GM12891 (cell line): ENCODE data around the gene CFAP46.

Experiments used
- DNase-seq: peaks from one replicate; pipeline ENCODE4 v3.0.0; 2011; ENCODE audit warnings: low spot score; ENCODE audit not compliant: insufficient read length
- FAIRE-seq: peaks from 2 replicates; lab custom pipeline; 2011; peaks lifted over from hg19 to GRCh38; lab: Jason Lieb, UNC
- PAX5 ChIP-seq: IDR thresholded peaks from 2 replicates; pipeline ENCODE4 v1.6.1; 2011; ENCODE audit warnings: low read length, moderate library complexity, mild to moderate bottlenecking; ENCODE audit not compliant: insufficient read depth, severe bottlenecking
- POLR2A ChIP-seq: IDR thresholded peaks from 2 replicates; pipeline ENCODE4 v1.6.1; 2011; ENCODE audit warnings: low read depth, low read length, control low read depth
- POLR2AphosphoS5 ChIP-seq: IDR thresholded peaks from 2 replicates; pipeline ENCODE4 v1.6.1; 2011; ENCODE audit warnings: low read depth, low read length, control low read depth
- POU2F2 ChIP-seq: IDR thresholded peaks from 2 replicates; pipeline ENCODE4 v1.6.1; 2011; ENCODE audit warnings: low read depth, mild to moderate bottlenecking, control low read depth, low read length, moderate library complexity
- SPI1 ChIP-seq: IDR thresholded peaks from 2 replicates; pipeline ENCODE4 v1.6.1; 2011; ENCODE audit warnings: low read depth, low read length, control low read depth
- TAF1 ChIP-seq: IDR thresholded peaks from 2 replicates; pipeline ENCODE4 v1.6.1; 2011; ENCODE audit warnings: low read depth, low read length, control low read depth

Gene CFAP46

DNA sequence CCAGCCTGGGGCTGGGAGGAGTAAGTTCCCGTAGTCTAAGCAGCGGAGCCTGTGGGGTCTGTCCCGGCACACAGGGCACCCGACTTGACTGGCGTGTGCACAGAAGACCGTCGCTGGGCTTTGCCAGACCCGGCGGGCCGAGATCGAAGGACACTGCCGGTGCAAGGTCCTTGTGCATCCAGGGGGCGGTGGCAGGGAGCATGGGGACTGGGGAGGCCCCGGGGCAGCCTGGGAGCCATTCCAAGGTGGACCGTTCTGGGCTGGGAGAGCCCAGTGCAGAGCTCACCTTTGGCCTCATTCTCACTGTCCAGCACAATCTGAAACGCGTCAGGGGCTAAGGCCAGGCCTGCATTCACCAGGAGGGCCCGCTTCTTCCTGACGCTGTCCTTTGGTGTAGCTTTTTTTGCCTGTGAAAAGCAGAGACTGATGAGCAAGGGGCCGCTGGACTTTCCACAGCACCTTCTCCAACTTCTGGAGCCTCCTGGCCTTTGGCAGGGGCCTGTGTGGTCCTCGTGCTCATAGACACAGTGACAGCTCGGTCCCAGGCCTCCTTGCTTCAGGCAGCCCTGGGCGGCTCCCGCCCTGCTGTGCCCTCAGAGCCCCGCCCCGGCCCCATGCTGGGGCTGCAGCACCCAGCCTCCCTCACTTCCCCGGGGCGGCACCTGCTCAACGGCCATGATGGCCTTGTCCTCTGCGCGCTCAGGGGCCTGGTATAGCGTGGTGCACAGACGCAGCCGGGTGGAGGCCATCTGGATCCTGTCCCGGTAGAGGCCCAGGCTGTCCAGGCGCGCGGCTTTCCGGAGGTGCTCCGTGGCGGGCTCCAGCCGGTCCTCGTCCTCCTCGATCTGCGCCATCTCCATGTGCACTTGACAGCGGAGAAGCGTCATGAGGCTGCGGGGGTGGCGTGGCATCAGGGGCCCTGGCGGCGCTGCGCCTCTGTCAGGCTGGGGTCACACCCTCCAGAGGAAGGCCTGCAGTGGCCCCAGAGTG, 20.3 kb downstream of the CFAP46 start:
- DNase-seq: no peak
- TF ChIP-seq TAF1 (no peak), POLR2AphosphoS5 (no peak), PAX5 (no peak), POLR2A (no peak), SPI1 (no peak), POU2F2 (no peak)
- FAIRE-seq: no peak

DNA sequence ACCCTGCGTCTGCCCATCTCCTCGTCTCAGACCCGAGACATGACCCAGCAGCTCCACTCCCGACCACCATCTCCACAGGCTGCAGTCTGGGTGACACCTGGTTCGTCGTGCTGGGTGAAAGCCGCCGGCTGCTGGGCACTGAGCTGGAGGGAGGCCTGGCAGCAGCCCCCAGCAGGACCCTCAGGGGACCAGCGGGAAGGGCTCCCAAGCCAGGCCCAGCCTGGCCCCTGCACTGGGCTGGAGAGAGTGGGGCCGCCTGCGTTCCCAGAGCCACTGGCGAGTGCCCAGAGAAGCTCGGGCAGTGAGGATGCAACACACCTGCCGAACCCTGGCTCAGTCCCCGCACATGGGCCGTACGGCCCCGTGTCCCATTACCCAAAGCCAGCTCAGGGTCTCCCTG, 21.3 kb downstream of the CFAP46 start:
- no peak for TF ChIP-seq SPI1
- no peak for TF ChIP-seq POU2F2
- no peak for TF ChIP-seq POLR2A
- TF ChIP-seq TAF1: no peak
- no peak for TF ChIP-seq POLR2AphosphoS5
- TF ChIP-seq PAX5: no peak
- no peak for DNase-seq
- FAIRE-seq: no peak

DNA sequence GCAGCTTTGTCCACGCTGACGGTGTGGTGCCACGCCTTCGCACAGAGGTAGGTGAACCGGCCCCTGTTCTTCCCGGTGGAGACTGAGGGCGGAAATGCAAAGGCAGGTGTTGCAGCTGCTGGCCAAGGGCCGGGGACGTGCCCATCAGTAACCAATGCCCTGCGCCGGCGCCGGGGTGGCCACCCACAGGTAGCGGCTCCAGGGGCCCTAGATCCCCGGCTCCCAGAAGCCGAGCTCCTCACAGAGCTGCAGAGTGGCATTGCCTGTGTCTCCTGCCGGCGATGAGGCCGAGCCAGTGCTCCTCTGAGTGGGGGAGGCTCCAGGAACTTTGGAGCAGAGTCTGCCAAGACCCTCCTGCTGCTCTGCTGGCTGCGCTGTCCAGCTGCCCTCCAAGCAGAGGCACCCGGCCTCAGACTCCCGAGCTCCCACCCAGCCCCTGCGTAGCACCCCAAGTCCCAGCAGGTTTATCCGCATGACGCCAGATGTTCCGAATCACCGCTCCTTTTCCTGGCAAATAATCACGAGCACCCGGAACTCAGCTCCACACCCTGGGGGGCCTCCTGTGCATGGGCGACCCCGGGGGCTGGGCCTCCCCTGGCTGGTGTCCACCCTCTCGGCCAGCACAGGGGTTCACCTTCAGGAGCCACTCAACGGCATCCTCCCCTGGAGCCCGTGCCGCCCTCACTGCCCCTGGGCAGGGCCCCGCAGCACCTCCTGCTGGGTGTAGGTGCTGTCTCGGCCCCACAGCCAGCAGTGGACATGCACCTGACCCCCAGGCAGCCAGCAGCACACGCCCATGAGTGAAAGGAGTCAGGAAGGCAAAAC, 22.1 kb downstream of the CFAP46 start:
- DNase-seq: no peak
- no peak for TF ChIP-seq POLR2AphosphoS5
- TF ChIP-seq TAF1: no peak
- TF ChIP-seq POU2F2: no peak
- no peak for TF ChIP-seq SPI1
- TF ChIP-seq PAX5: no peak
- TF ChIP-seq POLR2A: no peak
- no peak for FAIRE-seq

DNA sequence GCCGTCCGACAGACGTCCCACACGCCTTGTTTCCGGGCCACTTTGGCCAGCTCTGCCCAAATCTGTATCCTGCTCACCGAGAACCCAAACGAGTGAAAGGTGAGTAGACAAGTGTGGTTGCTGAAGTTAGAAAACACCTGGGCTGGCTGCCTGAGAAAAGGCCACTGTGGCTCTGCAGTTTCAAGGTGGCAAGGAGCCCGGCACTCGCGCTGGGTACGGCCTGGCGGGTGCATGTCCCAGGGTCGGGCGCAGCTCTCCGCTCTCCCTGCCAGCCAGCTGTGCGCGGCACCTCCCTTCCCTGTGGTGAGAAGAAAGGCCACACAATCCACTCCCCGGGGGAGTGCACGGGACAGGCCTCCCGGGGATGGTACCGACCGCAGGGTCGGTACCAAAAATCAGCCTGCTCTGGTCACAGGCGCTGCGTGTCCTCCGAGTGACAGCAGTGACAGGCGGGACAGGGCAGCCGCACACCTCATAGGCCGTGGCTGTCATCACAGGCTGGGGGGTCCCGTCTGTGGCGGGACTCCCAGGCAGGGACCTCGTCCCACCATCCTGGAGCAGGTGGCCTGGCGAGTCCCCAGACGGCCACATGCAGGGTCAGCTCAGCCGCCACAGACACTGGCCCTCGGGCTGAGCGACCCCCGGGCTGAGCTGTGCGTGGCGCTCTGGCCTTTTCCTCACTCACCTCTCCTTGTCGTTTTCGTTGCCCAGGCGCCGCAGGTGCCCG, 22.8 kb downstream of the CFAP46 start:
- FAIRE-seq (no peak), DNase-seq (no peak)
- TF ChIP-seq POU2F2 (no peak), PAX5 (no peak), POLR2AphosphoS5 (no peak), TAF1 (no peak), POLR2A (no peak), SPI1 (no peak)

DNA sequence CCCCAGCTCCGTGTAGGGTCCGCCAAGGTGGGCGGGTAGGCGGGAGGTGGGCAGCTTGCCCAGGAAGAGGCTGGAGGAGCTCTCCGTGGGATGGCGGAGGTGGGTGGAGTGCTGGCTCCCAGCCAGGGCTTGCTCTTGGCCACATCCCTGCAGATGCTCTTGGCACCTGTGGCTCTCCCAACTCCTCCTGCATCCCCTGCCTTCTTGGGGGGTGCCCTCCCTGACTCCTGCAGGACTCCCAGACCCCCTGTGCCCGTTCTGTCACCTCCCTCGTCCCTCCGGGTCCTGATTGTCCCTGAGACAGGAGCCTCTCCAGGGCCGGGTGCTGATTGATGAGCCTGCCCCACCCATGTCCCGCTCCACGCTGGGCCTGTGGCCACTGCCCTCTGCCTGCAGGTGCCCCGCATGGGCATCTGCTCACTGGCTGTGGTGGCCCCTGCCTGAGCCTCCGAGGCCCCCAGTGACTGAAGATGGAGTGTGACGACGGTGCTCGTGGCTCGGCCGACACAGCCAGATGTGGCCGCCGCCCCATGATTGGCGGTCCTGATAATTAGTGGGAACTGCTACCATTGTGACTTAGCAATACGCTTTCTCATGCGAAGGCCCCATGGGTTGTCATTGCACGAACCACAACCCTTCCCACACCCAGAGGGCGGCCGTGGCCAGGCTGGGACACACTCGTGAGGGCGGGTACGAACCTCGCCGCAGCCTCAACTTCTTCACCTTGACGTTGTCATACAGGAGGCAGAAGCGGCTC, 23.6 kb downstream of the CFAP46 start:
- TF ChIP-seq SPI1: no peak
- TF ChIP-seq POLR2AphosphoS5: no peak
- TF ChIP-seq TAF1: no peak
- no peak for TF ChIP-seq PAX5
- TF ChIP-seq POU2F2: no peak
- no peak for TF ChIP-seq POLR2A
- DNase-seq (no peak), FAIRE-seq (no peak)

DNA sequence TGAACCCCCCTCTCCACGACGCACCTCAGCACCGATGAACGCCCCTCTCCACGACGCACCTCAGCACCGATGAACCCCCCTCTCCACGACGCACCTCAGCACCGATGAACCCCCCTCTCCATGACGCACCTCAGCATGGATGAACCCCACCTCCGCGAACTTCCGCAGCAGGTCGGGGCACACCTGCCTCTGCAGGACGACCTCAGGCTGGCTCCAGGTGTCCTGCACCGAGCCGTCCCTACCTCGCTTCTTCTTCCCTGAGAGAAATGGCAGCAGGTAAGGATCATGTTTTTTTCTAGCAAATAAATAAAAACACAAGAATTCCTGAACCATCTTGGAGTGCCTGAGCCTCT, 24.1 kb downstream of the CFAP46 start:
- no peak for FAIRE-seq
- no peak for TF ChIP-seq TAF1
- TF ChIP-seq SPI1: no peak
- no peak for TF ChIP-seq POLR2A
- TF ChIP-seq POLR2AphosphoS5: no peak
- no peak for TF ChIP-seq POU2F2
- no peak for TF ChIP-seq PAX5
- no peak for DNase-seq

DNA sequence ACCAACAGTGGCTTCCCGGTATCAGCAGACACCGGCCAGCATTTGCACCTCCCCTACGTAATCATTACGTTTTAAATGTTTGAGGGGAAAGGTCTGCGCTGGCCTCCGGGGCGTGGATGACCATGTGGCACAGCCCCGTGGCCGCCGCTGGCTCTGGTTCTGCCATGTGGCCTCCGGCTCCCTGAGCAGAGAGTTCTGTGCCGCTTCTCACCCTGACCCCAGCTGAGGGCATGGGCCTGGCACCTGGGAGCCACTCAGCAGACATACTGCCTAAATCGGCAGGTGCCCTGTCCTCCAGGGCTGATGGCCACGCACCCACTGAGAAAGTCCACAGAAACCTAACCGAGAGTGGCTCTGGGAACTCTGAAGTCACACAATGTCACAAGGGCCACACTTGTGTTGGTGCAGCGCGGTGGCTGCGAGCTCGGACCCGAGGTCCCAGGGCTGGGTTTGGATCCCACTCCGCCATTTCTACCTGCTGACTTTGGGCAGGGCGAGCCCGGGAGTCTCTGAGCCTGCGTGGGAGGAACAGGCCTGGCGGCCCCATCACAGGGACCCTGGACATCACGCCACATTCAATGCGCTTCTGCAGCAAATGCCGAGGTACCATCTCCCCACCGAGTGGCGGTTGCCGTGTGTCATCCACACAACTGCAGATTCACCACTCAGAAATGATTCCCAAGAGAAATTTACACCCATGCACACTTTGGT, 25.3 kb downstream of the CFAP46 start:
- no peak for DNase-seq
- no peak for TF ChIP-seq POU2F2
- no peak for TF ChIP-seq TAF1
- no peak for TF ChIP-seq SPI1
- FAIRE-seq: no peak

DNA sequence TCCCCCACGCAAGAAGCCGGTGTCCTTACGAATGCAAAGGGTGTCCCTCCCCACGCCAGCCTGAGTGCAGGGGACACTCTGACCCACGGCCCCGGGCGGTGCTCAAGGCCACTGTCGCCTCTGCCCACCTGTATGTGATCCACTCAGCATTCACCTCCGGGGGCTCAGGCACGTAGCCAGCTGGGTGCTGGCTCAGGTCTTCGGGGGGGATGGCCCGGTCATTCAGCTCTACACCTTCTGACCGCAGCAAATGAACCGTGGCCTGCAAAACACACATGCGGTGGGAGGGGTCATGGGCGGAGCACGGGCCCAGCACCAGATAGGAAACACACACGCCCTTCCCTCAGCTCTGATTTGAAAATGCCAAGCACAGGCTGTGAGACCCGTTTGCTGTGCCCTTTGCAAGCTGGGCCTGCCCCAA, 25.9 kb downstream of the CFAP46 start:
- TF ChIP-seq SPI1: no peak
- TF ChIP-seq PAX5: no peak
- TF ChIP-seq POLR2A: no peak
- no peak for TF ChIP-seq POLR2AphosphoS5
- no peak for TF ChIP-seq POU2F2
- TF ChIP-seq TAF1: no peak
- FAIRE-seq (no peak), DNase-seq (no peak)
